WTC11 (cell line): ENCODE data around the gene INPP5F. TPM values are rescaled to one million over a fixed set of nuclear protein-coding genes. Genes with fewer than 3 reads are reported as not detected.

Experiments used
- ATAC-seq: fragments of 200-7000 bp; cut with Tn5 transposase; 2 replicates; pipeline ENCODE4 v1.10.0; 2021; ENCODE audit warnings: mild to moderate bottlenecking, moderate library complexity
- CTCF ChIA-PET: fragments of 300-600 bp; sonication (Branson Sonifier 250); formaldehyde crosslinking; loops from one replicate; lab custom pipeline; 2021; ENCODE audit warnings: antibody characterized with exemption; lab: Charles Lee
- POLR2A ChIA-PET: fragments of 350-600 bp; sonication (Branson Sonifier 250); formaldehyde crosslinking; loops from one replicate; lab custom pipeline; 2021; ENCODE audit warnings: antibody characterized with exemption; lab: Charles Lee
- DNase-seq: peaks from one replicate; pipeline ENCODE4 v3.0.0; 2021; ENCODE audit warnings: low spot score
- H3K27ac Mint-ChIP-seq: 2 replicates; pipeline ENCODE4 v1.8.0; 2021; ENCODE audit warnings: mixed read lengths
- H3K27me3 Mint-ChIP-seq: 2 replicates; pipeline ENCODE4 v1.8.0; 2021; ENCODE audit warnings: low read depth, mild to moderate bottlenecking, moderate library complexity, mixed read lengths
- H3K36me3 Mint-ChIP-seq: 2 replicates; pipeline ENCODE4 v1.8.0; 2021; ENCODE audit warnings: mixed read lengths
- H3K4me1 Mint-ChIP-seq: 2 replicates; pipeline ENCODE4 v1.8.0; 2022; ENCODE audit warnings: mixed read lengths
- H3K4me3 Mint-ChIP-seq: 2 replicates; pipeline ENCODE4 v1.8.0; 2021; ENCODE audit warnings: mild to moderate bottlenecking, moderate library complexity, mixed read lengths
- H3K9me3 Mint-ChIP-seq: 2 replicates; pipeline ENCODE4 v1.8.0; 2021; ENCODE audit warnings: mixed read lengths
- CBFB ChIP-seq: sonication (generic); formaldehyde crosslinking; IDR thresholded peaks from 2 replicates; pipeline ENCODE4 v1.8.1; 2022; ENCODE audit warnings: mild to moderate bottlenecking, low read depth, missing genetic modification reagents
- ETV6 ChIP-seq: sonication (generic); formaldehyde crosslinking; IDR thresholded peaks from 2 replicates; pipeline ENCODE4 v1.8.1; 2022; ENCODE audit warnings: mild to moderate bottlenecking, missing genetic modification reagents
- FOXK1 ChIP-seq: sonication (generic); formaldehyde crosslinking; IDR thresholded peaks from 2 replicates; pipeline ENCODE4 v1.8.0; 2022; ENCODE audit warnings: mild to moderate bottlenecking, moderate library complexity, missing genetic modification reagents
- FOXP1 ChIP-seq: sonication (generic); formaldehyde crosslinking; IDR thresholded peaks from 2 replicates; pipeline ENCODE4 v1.8.0; 2022; ENCODE audit warnings: missing genetic modification reagents, mild to moderate bottlenecking, moderate library complexity, borderline replicate concordance
- HMGA2 ChIP-seq: fragments of 250-450 bp; sonication (Bioruptor Pico); IDR thresholded peaks from 2 replicates; pipeline ENCODE4 v1.4.0; 2021; ENCODE audit warnings: mild to moderate bottlenecking, moderate library complexity
- RORB ChIP-seq: fragments of 250-450 bp; sonication (Bioruptor Pico); IDR thresholded peaks from 2 replicates; pipeline ENCODE4 v1.9.0; 2021; ENCODE audit warnings: mild to moderate bottlenecking
- SP1 ChIP-seq: sonication (generic); formaldehyde crosslinking; conservative IDR thresholded peaks from 2 replicates; pipeline ENCODE4 v1.8.1; 2022; ENCODE audit warnings: missing genetic modification reagents
- ZNF121 ChIP-seq: sonication (generic); formaldehyde crosslinking; IDR thresholded peaks from 2 replicates; pipeline ENCODE4 v1.8.0; 2023; ENCODE audit warnings: missing genetic modification reagents
- ZNF263 ChIP-seq: sonication (generic); formaldehyde crosslinking; IDR thresholded peaks from 2 replicates; pipeline ENCODE4 v1.8.1; 2022; ENCODE audit warnings: low read depth, mild to moderate bottlenecking, moderate library complexity, missing genetic modification reagents
- ZNF416 ChIP-seq: fragments of 250-450 bp; sonication (Bioruptor Pico); IDR thresholded peaks from 2 replicates; pipeline ENCODE4 v1.9.0; 2021; ENCODE audit warnings: mild to moderate bottlenecking, inconsistent platforms
- total RNA-seq: library from RNA; stranded (reverse); gene quantifications from 3 replicates; pipeline ENCODE4 v1.2.3, GENCODE V29; 2021
- TF ChIP-seq, protein P1 (sequence below): sonication (generic); formaldehyde crosslinking; IDR thresholded peaks from 2 replicates; pipeline ENCODE4 v1.8.0; 2022; ENCODE audit warnings: mild to moderate bottlenecking, missing genetic modification reagents
- TF ChIP-seq, protein P2 (sequence below): sonication (generic); formaldehyde crosslinking; conservative IDR thresholded peaks from 2 replicates; pipeline ENCODE4 v1.8.1; 2023; ENCODE audit warnings: mild to moderate bottlenecking, low read depth, missing genetic modification reagents, moderate library complexity
- TF ChIP-seq, protein P3 (sequence below): sonication (generic); formaldehyde crosslinking; IDR thresholded peaks from 2 replicates; pipeline ENCODE4 v1.8.0; 2023; ENCODE audit warnings: mild to moderate bottlenecking, missing genetic modification reagents
- TF ChIP-seq, protein P4 (sequence below): fragments of 250-450 bp; sonication (Bioruptor Pico); IDR thresholded peaks from 2 replicates; pipeline ENCODE4 v1.8.0; 2021; ENCODE audit warnings: mild to moderate bottlenecking
- TF ChIP-seq, protein P5 (sequence below): fragments of 200-600 bp; IDR thresholded peaks from 2 replicates; pipeline ENCODE4 v1.8.0; 2022; ENCODE audit warnings: antibody characterized with exemption
- TF ChIP-seq, protein P6 (sequence below): sonication (generic); formaldehyde crosslinking; IDR thresholded peaks from 2 replicates; pipeline ENCODE4 v1.8.1; 2023; ENCODE audit warnings: mild to moderate bottlenecking, missing genetic modification reagents
- TF ChIP-seq, protein P7 (sequence below): fragments of 250-450 bp; sonication (Bioruptor Pico); IDR thresholded peaks from 2 replicates; pipeline ENCODE4 v1.9.0; 2021; ENCODE audit warnings: mild to moderate bottlenecking

INPP5F gene
- total RNA-seq, 1 experiment from 2014 or later, result 83.3 TPM

DNA sequence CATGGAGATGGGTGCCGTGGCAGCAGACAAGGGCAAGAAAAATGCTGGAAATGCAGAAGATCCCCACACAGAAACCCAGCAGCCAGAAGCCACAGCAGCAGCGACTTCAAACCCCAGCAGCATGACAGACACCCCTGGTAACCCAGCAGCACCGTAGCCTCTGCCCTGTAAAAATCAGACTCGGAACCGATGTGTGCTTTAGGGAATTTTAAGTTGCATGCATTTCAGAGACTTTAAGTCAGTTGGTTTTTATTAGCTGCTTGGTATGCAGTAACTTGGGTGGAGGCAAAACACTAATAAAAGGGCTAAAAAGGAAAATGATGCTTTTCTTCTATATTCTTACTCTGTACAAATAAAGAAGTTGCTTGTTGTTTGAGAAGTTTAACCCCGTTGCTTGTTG lies 48.7 kb upstream of the INPP5F start (continued):
- TF ChIP-seq, protein P1, sequence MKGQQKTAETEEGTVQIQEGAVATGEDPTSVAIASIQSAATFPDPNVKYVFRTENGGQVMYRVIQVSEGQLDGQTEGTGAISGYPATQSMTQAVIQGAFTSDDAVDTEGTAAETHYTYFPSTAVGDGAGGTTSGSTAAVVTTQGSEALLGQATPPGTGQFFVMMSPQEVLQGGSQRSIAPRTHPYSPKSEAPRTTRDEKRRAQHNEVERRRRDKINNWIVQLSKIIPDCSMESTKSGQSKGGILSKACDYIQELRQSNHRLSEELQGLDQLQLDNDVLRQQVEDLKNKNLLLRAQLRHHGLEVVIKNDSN (CRISPR knock-in tag), result no peak
- TF ChIP-seq, protein P2, sequence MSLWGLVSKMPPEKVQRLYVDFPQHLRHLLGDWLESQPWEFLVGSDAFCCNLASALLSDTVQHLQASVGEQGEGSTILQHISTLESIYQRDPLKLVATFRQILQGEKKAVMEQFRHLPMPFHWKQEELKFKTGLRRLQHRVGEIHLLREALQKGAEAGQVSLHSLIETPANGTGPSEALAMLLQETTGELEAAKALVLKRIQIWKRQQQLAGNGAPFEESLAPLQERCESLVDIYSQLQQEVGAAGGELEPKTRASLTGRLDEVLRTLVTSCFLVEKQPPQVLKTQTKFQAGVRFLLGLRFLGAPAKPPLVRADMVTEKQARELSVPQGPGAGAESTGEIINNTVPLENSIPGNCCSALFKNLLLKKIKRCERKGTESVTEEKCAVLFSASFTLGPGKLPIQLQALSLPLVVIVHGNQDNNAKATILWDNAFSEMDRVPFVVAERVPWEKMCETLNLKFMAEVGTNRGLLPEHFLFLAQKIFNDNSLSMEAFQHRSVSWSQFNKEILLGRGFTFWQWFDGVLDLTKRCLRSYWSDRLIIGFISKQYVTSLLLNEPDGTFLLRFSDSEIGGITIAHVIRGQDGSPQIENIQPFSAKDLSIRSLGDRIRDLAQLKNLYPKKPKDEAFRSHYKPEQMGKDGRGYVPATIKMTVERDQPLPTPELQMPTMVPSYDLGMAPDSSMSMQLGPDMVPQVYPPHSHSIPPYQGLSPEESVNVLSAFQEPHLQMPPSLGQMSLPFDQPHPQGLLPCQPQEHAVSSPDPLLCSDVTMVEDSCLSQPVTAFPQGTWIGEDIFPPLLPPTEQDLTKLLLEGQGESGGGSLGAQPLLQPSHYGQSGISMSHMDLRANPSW (CRISPR knock-in tag), result no peak
- TF ChIP-seq, protein P3, sequence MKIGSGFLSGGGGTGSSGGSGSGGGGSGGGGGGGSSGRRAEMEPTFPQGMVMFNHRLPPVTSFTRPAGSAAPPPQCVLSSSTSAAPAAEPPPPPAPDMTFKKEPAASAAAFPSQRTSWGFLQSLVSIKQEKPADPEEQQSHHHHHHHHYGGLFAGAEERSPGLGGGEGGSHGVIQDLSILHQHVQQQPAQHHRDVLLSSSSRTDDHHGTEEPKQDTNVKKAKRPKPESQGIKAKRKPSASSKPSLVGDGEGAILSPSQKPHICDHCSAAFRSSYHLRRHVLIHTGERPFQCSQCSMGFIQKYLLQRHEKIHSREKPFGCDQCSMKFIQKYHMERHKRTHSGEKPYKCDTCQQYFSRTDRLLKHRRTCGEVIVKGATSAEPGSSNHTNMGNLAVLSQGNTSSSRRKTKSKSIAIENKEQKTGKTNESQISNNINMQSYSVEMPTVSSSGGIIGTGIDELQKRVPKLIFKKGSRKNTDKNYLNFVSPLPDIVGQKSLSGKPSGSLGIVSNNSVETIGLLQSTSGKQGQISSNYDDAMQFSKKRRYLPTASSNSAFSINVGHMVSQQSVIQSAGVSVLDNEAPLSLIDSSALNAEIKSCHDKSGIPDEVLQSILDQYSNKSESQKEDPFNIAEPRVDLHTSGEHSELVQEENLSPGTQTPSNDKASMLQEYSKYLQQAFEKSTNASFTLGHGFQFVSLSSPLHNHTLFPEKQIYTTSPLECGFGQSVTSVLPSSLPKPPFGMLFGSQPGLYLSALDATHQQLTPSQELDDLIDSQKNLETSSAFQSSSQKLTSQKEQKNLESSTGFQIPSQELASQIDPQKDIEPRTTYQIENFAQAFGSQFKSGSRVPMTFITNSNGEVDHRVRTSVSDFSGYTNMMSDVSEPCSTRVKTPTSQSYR (CRISPR knock-in tag), result no peak
- no peak for TF ChIP-seq HMGA2 (CRISPR knock-in tag)
- TF ChIP-seq, protein P4, sequence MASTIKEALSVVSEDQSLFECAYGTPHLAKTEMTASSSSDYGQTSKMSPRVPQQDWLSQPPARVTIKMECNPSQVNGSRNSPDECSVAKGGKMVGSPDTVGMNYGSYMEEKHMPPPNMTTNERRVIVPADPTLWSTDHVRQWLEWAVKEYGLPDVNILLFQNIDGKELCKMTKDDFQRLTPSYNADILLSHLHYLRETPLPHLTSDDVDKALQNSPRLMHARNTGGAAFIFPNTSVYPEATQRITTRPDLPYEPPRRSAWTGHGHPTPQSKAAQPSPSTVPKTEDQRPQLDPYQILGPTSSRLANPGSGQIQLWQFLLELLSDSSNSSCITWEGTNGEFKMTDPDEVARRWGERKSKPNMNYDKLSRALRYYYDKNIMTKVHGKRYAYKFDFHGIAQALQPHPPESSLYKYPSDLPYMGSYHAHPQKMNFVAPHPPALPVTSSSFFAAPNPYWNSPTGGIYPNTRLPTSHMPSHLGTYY (CRISPR knock-in tag), result no peak

DNA sequence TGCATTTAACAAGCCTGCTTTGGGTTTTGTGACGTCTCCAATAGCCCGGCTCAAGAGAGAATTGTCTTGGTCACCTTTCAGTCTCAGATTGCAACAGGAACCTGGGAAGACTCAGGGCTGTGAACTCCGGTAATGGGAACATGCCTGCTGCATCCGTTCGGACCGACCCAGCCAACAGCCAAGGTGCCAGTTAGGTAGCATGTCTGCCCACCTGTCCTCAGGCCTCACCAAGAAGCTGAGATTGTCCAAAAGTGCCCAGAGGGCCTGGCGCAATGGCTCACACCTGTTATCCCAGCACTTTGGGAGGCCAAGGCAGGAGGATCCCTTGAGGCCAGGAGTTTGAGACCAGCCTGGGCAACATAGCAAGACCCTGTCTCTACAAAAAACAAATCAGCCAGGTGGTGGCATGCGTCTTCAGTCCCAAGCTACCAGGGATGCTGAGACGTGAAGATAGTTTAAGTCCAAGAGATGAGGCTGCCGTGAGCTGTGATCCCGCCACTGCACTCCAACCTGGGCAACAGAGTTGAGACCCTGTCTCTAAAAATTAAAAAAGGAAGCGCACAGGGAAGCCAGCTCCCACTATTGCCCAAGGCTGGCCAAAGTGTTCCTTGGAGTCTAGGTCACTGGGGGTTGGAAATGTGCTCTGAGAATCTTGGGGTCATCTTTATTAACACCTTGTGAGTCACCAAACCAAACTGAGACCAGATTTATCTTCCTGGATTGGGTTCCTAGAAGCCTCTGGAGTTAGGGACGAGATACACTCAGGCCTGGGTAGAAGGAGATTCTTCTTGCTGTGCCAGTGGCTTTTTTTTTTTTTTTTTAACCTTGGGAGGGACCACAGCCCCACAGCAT lies 47.7 kb upstream of the INPP5F start:
- TF ChIP-seq ETV6 (CRISPR knock-in tag), result no peak
- peak; percentile 94 for TF ChIP-seq ZNF121 (CRISPR knock-in tag)
- Mint-ChIP-seq H3K4me1 (peaks cover 4% of the 10 kb centered on the region), H3K4me3 (no peak overlapping the region), H3K27ac (no peak overlapping the region), H3K27me3 (no peaks in the 10 kb centered on the region), H3K9me3 (peaks cover 4% of the 10 kb centered on the region; the same call in 1 of the 2 replicates), H3K36me3 (peaks cover 23% of the 10 kb centered on the region)
- ChIA-PET CTCF (no interaction called here), POLR2A (no interaction called here)
- no peak for DNase-seq
- ATAC-seq, result no peak

DNA sequence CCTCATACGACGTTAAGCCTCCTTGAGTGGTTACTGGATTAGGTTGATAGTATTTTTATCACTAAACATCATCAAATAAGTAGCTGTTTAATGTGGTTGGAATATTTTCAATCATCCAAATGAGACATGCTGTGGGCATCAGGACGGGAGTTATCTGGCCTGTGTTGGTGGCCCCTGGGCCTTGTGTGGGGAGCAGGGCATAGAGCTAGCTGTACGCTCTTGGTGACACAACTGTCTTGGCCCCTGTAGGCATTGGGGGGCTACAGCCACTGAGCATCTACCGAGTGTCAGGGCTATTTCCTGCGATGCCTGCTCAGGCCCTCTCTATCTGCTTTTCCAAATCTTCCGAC lies 46.4 kb upstream of the INPP5F start:
- Mint-ChIP-seq H3K4me1 (0 out of 2 replicates have a peak, but pooled peaks cover 2% of the 10 kb centered on the region), H3K36me3 (peaks cover 13% of the 10 kb centered on the region), H3K4me3 (no peak overlapping the region), H3K9me3 (peaks cover 4% of the 10 kb centered on the region; the same call in 1 of the 2 replicates), H3K27me3 (no peaks in the 10 kb centered on the region), H3K27ac (no peak overlapping the region)
- DNase-seq (no peak), ATAC-seq (no peak)
- POLR2A ChIA-PET, result no interaction called here
- TF ChIP-seq ZNF263, result no peak
- no peak for TF ChIP-seq SP1 (CRISPR knock-in tag)
- no peak for TF ChIP-seq ZNF121 (CRISPR knock-in tag)
- CTCF ChIA-PET, result no interaction called here

DNA sequence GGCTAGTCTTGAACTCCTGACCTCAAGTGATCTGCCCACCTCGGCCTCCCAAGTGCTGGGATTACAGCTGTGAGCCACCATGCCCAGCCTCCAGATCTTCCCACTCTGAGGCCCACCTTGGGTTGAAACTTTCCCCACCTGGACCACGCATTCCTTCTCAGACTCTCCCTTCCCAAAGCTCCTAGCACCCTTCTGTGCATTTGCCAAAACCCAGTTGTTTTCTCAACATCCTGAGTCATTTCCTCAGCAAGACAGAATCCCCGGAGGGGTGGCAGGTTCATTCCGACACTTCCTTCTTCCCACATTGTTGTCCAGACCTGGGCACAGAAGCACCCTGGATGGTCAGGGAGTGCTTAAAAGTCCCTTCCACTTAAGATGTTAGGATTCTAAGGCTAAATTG lies 45.8 kb upstream of the INPP5F start:
- Mint-ChIP-seq H3K4me3 (no peak overlapping the region), H3K27me3 (no peaks in the 10 kb centered on the region), H3K27ac (peak overlapping the region; percentile 74; the same call in 1 of the 2 replicates), H3K36me3 (peaks cover 13% of the 10 kb centered on the region), H3K4me1 (0 out of 2 replicates have a peak, but pooled peaks cover 2% of the 10 kb centered on the region), H3K9me3 (peaks cover 4% of the 10 kb centered on the region; the same call in 1 of the 2 replicates)
- ATAC-seq, result no peak
- POLR2A ChIA-PET, result no interaction called here
- no peak for DNase-seq
- CTCF ChIA-PET, result interaction anchor here (1.3 kb wide), 1 partner anchor 72 kb away, joined by 3 read pairs; no protein-coding TSS in a partner anchor
- TF ChIP-seq, protein P5, sequence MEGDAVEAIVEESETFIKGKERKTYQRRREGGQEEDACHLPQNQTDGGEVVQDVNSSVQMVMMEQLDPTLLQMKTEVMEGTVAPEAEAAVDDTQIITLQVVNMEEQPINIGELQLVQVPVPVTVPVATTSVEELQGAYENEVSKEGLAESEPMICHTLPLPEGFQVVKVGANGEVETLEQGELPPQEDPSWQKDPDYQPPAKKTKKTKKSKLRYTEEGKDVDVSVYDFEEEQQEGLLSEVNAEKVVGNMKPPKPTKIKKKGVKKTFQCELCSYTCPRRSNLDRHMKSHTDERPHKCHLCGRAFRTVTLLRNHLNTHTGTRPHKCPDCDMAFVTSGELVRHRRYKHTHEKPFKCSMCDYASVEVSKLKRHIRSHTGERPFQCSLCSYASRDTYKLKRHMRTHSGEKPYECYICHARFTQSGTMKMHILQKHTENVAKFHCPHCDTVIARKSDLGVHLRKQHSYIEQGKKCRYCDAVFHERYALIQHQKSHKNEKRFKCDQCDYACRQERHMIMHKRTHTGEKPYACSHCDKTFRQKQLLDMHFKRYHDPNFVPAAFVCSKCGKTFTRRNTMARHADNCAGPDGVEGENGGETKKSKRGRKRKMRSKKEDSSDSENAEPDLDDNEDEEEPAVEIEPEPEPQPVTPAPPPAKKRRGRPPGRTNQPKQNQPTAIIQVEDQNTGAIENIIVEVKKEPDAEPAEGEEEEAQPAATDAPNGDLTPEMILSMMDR, result no peak
- no peak for TF ChIP-seq FOXP1 (CRISPR knock-in tag)
- no peak for TF ChIP-seq RORB (CRISPR knock-in tag)
- no peak for TF ChIP-seq ETV6 (CRISPR knock-in tag)
- TF ChIP-seq ZNF416, result no peak
- TF ChIP-seq, protein P6, sequence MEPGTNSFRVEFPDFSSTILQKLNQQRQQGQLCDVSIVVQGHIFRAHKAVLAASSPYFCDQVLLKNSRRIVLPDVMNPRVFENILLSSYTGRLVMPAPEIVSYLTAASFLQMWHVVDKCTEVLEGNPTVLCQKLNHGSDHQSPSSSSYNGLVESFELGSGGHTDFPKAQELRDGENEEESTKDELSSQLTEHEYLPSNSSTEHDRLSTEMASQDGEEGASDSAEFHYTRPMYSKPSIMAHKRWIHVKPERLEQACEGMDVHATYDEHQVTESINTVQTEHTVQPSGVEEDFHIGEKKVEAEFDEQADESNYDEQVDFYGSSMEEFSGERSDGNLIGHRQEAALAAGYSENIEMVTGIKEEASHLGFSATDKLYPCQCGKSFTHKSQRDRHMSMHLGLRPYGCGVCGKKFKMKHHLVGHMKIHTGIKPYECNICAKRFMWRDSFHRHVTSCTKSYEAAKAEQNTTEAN, result no peak
- TF ChIP-seq, protein P7, sequence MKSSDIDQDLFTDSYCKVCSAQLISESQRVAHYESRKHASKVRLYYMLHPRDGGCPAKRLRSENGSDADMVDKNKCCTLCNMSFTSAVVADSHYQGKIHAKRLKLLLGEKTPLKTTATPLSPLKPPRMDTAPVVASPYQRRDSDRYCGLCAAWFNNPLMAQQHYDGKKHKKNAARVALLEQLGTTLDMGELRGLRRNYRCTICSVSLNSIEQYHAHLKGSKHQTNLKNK (CRISPR knock-in tag), result no peak
- TF ChIP-seq FOXK1 (CRISPR knock-in tag), result no peak
- no peak for TF ChIP-seq CBFB (CRISPR knock-in tag)
